PC-3 (cell line): ENCODE measurements around the gene COL4A1. TPM values are rescaled to one million over a fixed set of nuclear protein-coding genes. Genes with fewer than 3 reads are reported as not detected.

Experiments
- ATAC-seq: fragments of 200-7000 bp; cut with Tn5 transposase; 2 replicates; pipeline ENCODE4 v1.9.1; 2020; ENCODE audit warnings: mild to moderate bottlenecking, moderate library complexity
- BruUV-seq: library from RNA; stranded (reverse); fragments of 400-500 nt; replicated peaks from 2 replicates; lab custom pipeline; 2021; lab: Mats Ljungman, UMichigan
- CTCF ChIA-PET: fragments of 300-600 bp; sonication (Branson Sonifier 250); formaldehyde crosslinking; loops from one replicate; lab custom pipeline; 2022; ENCODE audit warnings: antibody characterized with exemption; lab: Charles Lee
- POLR2A ChIA-PET: fragments of 300-600 bp; sonication (Branson Sonifier 250); formaldehyde crosslinking; loops from one replicate; lab custom pipeline; 2022; ENCODE audit warnings: antibody characterized with exemption; ENCODE audit not compliant: unreplicated experiment; lab: Charles Lee
- DNase-seq: peaks from one replicate; pipeline ENCODE4 v3.0.0-alpha.2; 2015
- H2AFZ ChIP-seq: fragments of 300-600 bp; sonication (generic); 2 replicates; pipeline ENCODE4 v1.6.0; 2016; ENCODE audit warnings: antibody characterized with exemption, low read length
- H3F3A ChIP-seq: fragments of 300-600 bp; sonication (generic); one replicate; pipeline ENCODE4 v1.6.0; 2017; ENCODE audit warnings: antibody characterized with exemption, low read length, control low read depth, mild to moderate bottlenecking; ENCODE audit not compliant: unreplicated experiment
- H3K27ac ChIP-seq: fragments of 300-600 bp; sonication (generic); 2 replicates; pipeline ENCODE4 v1.5.1; 2016; ENCODE audit warnings: mild to moderate bottlenecking, low read length
- H3K27me3 ChIP-seq: fragments of 300-600 bp; sonication (generic); 2 replicates; pipeline ENCODE4 v1.6.1; 2016; ENCODE audit warnings: low read length, mixed read lengths
- H3K36me3 ChIP-seq: fragments of 300-600 bp; sonication (generic); 2 replicates; pipeline ENCODE4 v1.6.1; 2016; ENCODE audit warnings: low read depth, mixed run types, low read length, mixed read lengths
- H3K4me1 ChIP-seq: fragments of 300-600 bp; sonication (generic); 2 replicates; pipeline ENCODE4 v1.5.1; 2016; ENCODE audit warnings: low read length; ENCODE audit not compliant: insufficient read depth
- H3K4me2 ChIP-seq: fragments of 300-600 bp; sonication (generic); 2 replicates; pipeline ENCODE4 v1.6.0; 2016; ENCODE audit warnings: low read length
- H3K4me3 ChIP-seq: fragments of 300-600 bp; sonication (generic); 2 replicates; pipeline ENCODE4 v1.5.1; 2016; ENCODE audit warnings: mild to moderate bottlenecking, low read length, mixed read lengths
- H3K79me2 ChIP-seq: fragments of 300-600 bp; sonication (generic); 2 replicates; pipeline ENCODE4 v1.6.1; 2017; ENCODE audit warnings: low read length, mixed read lengths
- H3K9ac ChIP-seq: fragments of 300-600 bp; sonication (generic); 2 replicates; pipeline ENCODE4 v1.6.0; 2016; ENCODE audit warnings: mild to moderate bottlenecking, low read length
- H3K9me2 ChIP-seq: fragments of 300-600 bp; sonication (generic); replicated peaks from 2 replicates; pipeline ENCODE4 v1.6.1; 2016; ENCODE audit warnings: mixed run types, low read length, mixed read lengths
- H3K9me3 ChIP-seq: fragments of 300-600 bp; sonication (generic); 2 replicates; pipeline ENCODE4 v1.6.1; 2016; ENCODE audit warnings: low read length, mixed read lengths
- H4K20me1 ChIP-seq: fragments of 300-600 bp; sonication (generic); 2 replicates; pipeline ENCODE4 v1.6.1; 2016; ENCODE audit warnings: low read length, mixed read lengths
- CTCF ChIP-seq: fragments of 300-600 bp; sonication (generic); conservative IDR thresholded peaks from 2 replicates; pipeline ENCODE4 v1.5.1; 2017; ENCODE audit warnings: antibody characterized with exemption, low read depth, mild to moderate bottlenecking, low read length
- EZH2 ChIP-seq: fragments of 300-600 bp; sonication (generic); IDR thresholded peaks from one replicate; pipeline ENCODE4 v1.6.1; 2017; ENCODE audit warnings: antibody characterized with exemption, mild to moderate bottlenecking, low read length; ENCODE audit not compliant: unreplicated experiment
- EZH2phosphoT487 ChIP-seq: fragments of 300-600 bp; sonication (generic); IDR thresholded peaks from 2 replicates; pipeline ENCODE4 v1.6.1; 2018; ENCODE audit warnings: mild to moderate bottlenecking, antibody characterized with exemption, low read length, borderline replicate concordance
- intact Hi-C: fragments of 100-400 bp; cut with micrococcal nuclease; formaldehyde crosslinking; loops from 2 replicates; pipeline ENCODE4 v1.9.0; 2023
- microRNA-seq: library from miRNA; unstranded; fragments of <30 nt; microRNA quantifications from one replicate; pipeline ENCODE4 v1.1.0, GENCODE V29; 2020; ENCODE audit not compliant: unreplicated experiment
- total RNA-seq: library from RNA; depleted of rRNA; stranded (reverse); fragments of >200 nt; gene quantifications from 2 replicates; pipeline ENCODE4 v1.2.3, GENCODE V29; 2014; rRNA removed

Gene COL4A1
- total RNA-seq, 1 experiment from 2014 or later: 48.7 TPM

DNA sequence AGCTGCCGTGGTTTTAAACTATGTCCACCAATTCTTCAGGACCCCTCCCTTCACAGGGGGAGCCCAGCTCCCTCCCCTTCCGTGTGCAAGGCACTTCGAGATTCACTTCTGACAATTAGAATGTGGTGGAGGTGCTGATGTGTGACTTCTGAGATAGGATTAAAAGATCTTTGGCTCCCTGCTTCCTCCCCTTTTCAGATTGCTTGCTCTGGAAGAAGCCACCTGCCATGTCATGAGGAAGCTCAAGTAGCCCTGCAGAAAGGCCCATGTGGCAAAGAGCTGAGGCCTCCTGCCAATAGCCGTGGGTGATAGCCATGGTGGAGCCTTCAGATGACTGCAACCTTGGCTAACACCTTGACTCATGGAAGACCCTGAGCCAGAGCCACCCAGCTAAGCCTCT is 204.9 kb downstream of the COL4A1 start:
- ATAC-seq (no peak), DNase-seq (no peak)
- Histone ChIP-seq H3K4me1 (peaks cover 6% of the 10 kb centered on the region; the same call in 1 of the 2 replicates), H4K20me1 (no peaks in the 10 kb centered on the region), H3K79me2 (no peaks in the 10 kb centered on the region), H2AFZ (no peak overlapping the region), H3K27me3 (no peaks in the 10 kb centered on the region), H3K4me3 (no peak overlapping the region), H3F3A (no peaks in the 10 kb centered on the region), H3K36me3 (no peaks in the 10 kb centered on the region), H3K4me2 (no peak overlapping the region), H3K9ac (no peak overlapping the region), H3K9me2 (no peaks in the 10 kb centered on the region), H3K27ac (no peak overlapping the region), H3K9me3 (no peaks in the 10 kb centered on the region)
- no TSS peak for BruUV-seq
- ChIA-PET POLR2A (no interaction called here), CTCF (no interaction called here)
- intact Hi-C loops: no loop called here
- no peak for TF ChIP-seq EZH2phosphoT487
- no peak for TF ChIP-seq EZH2
- no peak for TF ChIP-seq CTCF

GRCh38 chr13:110099922-110100321 is 207.0 kb downstream of the COL4A1 start:
- H3K27ac ChIP-seq: no peak overlapping the region
- POLR2A ChIA-PET: interaction anchor here (0.5 kb wide), 1 partner anchor 313 kb away, joined by 13 read pairs; the partner anchor contains the start of gene IRS2
- no peaks in the 10 kb centered on the region for H4K20me1 ChIP-seq
- H3F3A ChIP-seq: no peaks in the 10 kb centered on the region
- no peak overlapping the region for H3K4me3 ChIP-seq
- H3K4me1 ChIP-seq: peaks cover 10% of the 10 kb centered on the region
- H3K9ac ChIP-seq: no peak overlapping the region
- TF ChIP-seq CTCF: no peak
- TF ChIP-seq EZH2phosphoT487: no peak
- TF ChIP-seq EZH2: no peak
- H3K27me3 ChIP-seq: no peaks in the 10 kb centered on the region
- H3K36me3 ChIP-seq: no peaks in the 10 kb centered on the region
- no TSS peak for BruUV-seq
- H3K4me2 ChIP-seq: no peak overlapping the region
- intact Hi-C loops: no loop called here
- no peak overlapping the region for H2AFZ ChIP-seq
- no peaks in the 10 kb centered on the region for H3K9me3 ChIP-seq
- DNase-seq (no peak), ATAC-seq (no peak)
- H3K9me2 ChIP-seq: no peaks in the 10 kb centered on the region
- no peaks in the 10 kb centered on the region for H3K79me2 ChIP-seq
- CTCF ChIA-PET: no interaction called here

Small RNA genes lying within 50 kb of the gene (microRNA-seq; reads per million reads assigned to microRNA genes)
- gene MIR8073: not detected

Other genes starting within 250 kb of the COL4A1 start
- 74.5 and 127 TPM in 2 replicates for gene COL4A2, start 127 bp upstream of the COL4A1 start, total RNA-seq